ENCODE measurements around the gene SIGLEC1.

The SIGLEC1 gene

DNA sequence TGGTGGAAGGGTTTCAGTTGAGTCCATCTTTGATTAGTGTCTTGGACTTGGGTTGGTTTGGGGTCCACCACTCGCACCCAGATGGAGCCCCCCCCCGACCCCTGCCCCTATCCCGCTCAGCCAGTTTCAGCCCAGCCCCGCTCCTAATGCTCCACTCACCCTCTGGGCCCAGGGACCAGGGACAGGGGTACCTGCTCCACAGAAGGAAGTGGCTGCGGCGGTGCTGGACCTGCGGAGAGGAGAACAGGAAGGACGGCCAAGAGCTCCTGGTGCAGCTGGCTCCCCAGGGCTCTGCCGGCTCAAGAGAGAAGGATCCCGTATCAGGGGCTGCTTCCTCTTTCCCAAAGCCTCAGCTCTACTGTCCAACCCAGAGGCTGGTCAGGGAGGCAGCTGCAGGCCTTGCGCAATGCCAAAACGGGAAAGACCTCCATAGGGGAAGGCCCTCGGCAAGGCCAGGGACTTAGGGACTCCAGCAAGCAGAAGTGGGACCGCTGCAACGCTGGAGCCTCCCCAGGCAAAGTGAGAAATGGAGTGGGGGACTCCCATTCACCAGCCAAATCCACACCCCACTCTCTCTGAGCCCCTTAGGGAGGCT lies at the start of gene SIGLEC1:
Gene SIGLEC1 (minus strand): TSS at position 322 of the 595 bp plus-strand sequence. CDS start 5,472 bp downstream, outside the sequence.
- DNase-seq, result no peak

DNA sequence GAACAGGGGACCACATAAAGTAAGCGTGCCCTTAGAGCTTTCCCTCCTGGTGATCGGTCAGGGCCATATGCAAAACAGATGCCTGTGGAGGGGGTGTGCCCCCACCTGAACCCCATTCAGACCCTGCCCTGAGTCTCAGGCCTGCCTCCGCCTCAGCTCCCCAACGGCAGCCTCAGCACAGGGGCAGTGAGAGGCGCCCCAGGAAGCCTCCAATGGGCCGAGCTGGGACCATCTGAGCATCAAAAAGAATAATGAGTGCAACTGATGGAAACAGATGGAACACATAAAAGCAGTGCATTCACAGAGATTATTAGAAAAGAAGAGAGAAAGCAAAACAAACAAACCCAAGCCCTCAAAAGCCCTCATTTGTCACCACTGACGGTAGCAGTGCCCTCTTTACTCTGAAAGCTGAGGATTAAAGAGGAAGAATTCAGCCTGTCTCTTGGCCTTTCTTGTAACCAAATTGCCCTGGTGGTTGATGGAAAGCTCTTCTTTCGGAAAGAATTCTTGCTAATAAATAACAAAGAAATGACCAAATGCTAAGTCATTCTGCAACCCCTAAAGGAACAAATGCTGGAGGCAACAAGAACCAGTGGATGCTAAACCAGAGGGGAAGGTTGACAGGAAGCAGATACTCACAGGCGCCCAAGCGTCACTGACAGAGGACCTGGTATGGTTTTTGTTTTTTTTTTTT lies 48.4 kb upstream of the SIGLEC1 start:
- no peak for DNase-seq

DNA sequence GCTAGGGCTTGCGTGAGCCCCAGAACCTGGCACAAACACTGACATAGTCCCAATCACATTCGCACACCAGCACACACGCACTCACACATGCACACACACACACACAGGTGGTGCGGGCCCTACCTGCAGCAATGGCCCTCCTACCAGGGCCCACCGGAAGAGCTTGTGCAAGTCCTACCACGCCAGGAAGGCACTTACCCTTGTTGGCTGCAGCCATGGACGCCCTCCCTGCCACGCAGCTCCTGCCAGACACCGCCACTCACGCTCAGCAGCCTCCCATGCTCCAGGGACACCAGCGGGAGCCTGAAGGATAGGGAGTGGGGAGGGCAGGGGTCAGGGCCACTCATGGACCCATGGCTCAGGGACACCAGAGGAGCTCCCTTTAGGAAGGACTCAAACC lies 47.5 kb upstream of the SIGLEC1 start:
- no peak for DNase-seq

DNA sequence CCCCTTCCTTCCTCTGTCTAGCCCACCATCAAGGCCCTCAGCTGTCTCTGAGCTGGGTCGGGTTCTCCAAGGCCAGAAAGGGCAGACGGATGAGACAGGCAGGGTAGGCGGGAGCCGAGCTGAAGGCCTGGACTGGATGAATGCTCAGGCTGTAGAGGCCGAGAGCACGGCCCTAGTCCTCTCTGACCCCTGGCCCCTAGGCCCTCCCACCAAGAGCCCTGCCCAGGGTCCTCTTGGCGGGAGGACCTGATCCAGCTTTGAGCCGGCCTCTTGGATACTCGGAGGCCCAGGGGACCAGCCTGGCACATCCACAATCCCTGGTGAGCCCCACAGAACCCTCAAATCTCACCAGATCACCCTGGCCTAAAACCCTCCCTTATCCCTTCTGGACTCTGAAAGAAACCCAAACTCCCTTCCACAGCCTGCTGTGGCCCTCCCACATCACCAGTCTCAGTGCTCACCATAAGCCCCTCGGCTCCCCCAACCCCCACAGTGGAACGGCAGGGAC lies 47.0 kb upstream of the SIGLEC1 start:
- DNase-seq, result no peak

DNA sequence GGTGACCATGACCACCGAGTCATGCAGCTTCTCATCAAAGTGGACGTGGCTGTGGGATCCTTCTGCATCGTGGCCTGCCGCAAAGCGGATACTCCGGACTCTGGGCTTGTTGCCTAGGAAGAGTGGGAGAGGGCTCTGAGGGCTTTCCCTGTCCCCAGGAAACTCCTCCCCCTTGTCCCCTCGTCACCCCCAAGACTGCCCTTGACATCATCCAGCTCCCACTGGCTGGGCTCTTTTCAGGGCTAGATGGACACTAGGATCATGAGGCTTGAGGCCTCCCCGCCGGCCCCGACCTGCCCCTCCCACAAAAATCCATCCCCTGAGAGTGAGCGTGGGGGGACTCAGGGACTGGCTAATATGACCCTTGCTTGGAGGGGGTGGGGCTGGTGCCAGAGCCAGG lies 46.2 kb upstream of the SIGLEC1 start:
- DNase-seq, result no peak

DNA sequence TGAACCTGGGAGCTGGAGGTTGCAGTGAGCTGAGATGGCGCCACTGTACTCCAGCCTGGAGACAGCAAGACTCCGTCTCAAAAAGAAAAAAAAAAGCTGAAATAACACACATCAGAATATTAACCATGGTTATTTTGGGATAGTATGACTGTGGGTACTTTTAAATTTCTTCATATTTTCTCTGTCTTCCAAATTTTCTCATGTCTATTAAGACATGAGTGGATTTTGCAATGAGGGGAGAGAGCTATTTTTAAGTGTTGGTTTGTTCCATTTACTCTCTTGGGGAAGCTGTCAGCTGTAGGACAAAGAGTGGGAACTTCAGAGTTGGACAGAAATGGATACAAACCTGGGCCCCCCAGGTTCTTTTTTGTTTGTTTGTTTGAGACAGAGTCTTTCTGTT lies 44.9 kb upstream of the SIGLEC1 start:
- DNase-seq, result no peak

DNA sequence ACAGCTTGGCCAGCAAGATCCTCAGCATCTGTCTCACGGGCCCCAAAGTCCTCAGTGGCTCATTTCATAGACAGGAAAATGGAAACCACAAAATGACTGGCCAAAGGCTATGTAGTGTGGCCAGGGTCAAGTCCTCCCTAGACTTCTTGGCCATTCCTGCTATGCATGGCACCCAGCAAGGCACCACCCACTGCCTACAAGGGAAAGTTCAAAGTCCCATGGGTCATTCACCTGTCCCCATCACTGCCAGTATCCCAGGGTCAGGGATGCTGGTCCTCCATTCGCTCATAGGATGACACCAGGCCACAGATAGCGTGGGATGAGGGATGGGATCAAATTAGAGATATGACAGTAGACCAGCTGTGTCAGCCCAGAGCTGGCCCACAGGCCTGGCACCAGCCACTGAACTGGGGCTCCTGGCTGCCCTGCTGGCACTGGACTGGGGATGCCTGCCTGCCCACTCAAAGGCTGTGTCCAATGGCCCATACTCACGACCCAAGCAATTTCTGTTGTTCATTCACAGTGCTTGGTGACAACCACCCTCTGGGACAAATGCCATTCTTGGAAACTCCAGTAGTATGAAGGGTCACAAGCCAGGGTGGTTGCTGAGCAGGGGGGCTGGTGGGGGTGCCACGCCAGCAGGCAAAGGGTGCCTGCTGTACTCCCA lies 43.5 kb upstream of the SIGLEC1 start:
- DNase-seq, result no peak

DNA sequence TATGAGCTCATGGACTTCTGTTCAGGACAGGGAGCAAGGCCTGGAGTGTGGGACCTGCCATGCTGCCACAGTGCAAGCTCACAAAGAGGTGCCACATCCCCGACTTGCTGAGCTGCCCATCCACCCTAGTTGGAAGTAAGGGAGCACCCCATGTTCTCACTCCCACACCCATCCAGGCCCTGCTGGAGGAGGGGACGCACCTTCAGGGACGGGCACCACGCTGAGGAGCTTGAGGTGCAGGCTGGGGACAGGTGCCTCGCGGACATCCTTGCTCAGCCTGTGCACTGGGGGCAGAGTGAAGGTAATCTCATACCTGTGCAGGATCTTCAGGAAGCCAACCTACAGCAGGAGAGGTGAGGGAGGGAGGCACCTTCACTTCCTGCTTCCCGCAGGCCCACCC lies 42.9 kb upstream of the SIGLEC1 start:
- no peak for DNase-seq

DNA sequence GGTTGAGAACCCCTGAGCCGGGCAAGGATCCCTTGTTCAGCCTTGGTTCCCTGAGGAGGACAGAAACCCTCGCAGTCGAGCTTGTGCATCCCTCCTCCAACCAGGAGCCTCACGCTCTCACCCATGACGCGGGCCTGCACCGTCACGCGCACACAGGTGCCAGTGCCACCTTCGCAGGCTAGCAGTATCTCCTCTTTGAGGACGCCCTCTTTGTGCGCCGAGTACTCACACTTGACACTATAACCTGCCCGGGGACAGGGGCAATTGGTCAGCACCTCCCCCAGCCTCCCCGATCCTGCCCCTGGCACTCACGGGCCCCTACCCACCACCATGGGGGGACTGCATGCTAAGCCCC lies 41.9 kb upstream of the SIGLEC1 start:
- DNase-seq, result no peak

DNA sequence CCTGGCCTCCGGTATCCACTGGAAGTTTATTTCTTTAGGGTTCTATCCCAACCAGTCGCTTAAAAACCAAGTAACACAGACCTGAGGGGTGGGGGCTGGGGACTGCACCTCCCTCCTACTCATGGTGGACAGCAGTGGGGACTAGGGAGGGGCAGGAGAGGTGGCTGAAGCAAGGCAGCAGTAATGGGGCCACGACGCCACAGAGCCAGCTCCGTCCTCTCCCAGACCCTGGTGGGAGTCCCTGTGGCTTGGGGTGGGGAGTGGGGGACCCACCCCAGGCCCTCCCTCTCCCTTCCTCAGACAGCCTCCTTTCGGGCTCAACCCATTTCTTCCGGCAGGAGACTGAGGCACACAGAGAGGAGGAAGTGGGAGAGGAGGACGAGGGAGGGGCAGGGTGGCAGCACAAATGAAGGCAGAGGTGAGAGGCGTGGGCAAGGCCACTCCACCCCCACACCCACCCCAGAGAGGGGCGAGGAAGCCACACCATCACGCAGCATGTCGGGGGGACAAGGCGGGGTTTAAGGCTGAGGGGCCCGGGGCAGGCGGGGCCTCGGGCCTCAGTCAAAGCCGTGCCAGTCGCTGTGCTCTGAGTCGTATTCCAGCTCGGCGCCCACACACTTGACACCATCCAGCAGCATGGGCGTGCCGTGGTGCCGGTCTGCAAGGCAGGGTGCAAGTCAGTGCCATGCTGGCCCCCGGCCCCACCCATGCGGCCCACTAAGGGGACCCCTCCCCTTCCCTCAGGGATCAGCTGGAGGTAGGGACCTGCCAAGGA lies 41.3 kb upstream of the SIGLEC1 start:
- DNase-seq, result no peak

DNA sequence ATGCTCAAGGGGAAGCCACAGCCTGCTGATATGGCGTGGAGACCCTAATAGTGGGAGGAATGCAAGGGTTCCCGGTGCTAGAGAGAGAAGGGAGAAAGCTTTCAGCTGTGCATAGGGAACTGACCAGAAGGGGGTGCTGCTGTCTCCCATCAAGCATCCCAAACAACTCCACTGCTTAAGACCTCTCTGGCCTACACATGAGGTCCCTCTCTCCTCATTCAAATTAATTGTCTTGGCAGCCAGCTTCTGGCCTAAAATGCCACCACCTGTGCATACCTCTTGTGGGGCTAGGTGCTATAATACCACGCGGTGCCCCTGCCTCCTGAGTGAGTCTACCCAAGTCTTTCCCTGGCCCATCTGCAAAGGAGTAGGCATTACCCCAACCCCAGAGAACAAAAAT lies 40.7 kb upstream of the SIGLEC1 start:
- peak; percentile 35 for DNase-seq

DNA sequence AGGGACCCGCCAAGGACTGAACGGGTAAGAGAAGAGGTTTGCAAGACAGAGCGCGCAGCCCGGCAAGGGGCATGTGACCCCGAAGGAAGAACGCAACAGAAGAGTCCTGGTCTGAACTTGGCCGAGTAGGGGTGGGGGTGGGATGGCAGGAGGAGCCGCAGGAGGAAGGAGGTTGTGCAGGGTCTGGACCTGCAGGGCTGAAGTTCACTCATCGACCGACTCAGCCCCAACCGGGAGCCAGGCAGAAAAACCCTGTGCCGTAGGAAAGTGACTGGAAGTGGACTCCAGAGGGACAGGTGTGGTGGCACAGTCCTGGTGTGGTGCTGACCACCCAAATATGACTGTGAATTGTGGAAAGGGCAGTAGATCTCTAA lies 40.0 kb upstream of the SIGLEC1 start:
- DNase-seq, result no peak

DNA sequence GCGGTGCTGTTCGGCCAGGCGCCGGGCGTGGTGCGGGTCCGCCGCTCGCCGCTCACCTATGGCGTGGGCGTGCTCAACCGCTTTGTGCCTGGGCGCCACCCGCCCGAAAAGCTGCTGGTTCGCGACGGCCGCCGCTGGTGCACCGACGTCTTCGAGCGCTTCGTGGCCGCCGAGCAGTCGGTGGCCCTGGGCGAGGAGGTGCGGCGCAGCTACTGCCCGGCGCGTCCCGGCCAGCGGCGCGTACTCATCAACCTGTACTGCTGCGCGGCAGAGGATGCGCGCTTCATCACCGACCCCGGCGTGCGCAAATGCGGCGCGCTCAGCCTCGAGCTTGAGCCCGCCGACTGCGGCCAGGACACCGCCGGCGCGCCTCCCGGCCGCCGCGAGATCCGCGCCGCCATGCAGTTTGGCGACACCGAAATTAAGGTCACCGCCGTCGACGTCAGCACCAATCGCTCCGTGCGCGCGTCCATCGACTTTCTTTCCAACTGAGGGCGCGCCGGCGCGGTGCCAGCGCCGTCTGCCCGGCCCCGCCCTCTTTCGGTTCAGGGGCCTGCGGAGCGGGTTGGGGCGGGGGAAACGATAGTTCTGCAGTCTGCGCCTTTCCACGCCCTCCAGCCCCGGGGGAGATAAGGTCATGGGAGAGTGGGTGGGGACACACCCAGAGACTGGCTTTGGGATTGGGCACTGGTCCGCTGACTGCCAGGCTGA lies 39.4 kb upstream of the SIGLEC1 start:
- DNase-seq, result peak; percentile 52

DNA sequence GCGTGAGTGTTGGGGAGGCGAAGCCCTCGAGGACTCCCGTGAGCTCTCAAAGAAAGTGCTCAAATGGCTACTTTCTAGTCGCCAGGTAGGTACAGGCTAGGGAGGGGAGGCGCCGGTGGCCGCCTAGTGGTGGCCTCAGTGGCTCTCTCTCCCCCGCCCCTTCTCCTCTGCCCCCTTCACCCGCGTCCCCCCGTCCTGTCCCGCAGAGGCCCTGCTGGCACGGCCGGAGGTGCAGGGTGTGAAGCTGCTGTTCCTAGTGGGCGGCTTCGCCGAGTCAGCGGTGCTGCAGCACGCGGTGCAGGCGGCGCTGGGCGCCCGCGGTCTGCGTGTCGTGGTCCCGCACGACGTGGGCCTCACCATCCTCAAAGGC lies 38.9 kb upstream of the SIGLEC1 start:
- no peak for DNase-seq

DNA sequence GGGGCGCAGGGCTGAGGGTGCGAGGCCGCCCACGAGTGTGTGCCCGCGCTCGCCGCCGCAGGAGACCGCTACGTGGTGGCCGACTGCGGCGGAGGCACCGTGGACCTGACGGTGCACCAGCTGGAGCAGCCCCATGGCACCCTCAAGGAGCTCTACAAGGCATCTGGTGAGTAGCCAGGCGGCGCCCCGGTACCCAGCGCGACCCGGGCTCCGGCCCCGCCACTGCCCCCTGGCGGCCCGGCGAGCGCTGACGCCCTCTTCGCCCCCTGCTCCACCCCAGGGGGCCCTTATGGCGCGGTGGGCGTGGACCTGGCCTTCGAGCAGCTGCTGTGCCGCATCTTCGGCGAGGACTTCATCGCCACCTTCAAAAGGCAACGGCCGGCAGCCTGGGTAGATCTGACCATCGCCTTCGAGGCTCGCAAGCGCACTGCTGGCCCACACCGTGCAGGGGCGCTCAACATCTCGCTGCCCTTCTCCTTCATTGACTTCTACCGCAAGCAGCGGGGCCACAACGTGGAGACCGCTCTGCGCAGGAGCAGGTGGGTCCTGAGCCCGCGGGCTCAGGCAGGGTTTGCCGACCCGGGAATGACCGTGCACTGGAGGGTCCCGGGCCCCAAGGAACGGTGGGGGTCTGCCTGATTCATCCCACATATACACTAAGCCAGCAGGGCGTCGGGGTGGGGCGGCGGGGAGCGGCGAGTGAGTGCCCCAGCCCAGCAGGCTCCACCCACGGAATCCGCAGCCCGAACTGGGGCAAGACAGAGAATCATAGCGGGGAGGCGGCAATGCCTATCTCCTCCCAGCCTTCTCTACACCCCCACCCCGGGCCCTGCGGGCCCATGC lies 37.5 kb upstream of the SIGLEC1 start:
- no peak for DNase-seq

DNA sequence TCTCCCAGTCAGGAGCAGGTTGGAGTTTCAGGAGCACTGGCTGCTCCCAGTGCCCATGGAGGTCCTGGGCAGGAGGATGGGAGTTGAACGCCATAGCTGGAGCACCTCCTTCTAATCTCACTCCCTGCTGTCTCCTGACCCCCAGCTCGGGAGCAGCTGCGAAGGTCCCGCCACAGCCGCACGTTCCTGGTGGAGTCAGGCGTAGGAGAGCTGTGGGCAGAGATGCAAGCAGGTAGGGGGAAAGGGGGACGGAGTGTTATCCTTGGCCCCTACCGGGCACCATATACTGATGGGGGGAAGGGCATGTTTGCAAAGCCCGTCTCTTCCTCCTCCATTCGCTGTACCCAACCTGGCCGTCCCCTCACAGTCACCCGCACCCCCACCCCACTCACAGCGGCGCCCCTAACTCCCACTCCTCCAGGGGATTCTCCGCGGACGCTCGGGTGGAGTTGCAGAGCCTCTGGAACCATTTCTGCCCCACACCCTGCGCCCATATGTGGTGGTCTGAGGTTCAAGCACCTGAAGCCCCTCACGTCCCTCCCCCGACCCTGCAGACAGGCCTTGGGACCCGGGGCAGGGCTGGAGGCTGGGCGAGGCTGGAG lies 36.8 kb upstream of the SIGLEC1 start:
- DNase-seq, result no peak

DNA sequence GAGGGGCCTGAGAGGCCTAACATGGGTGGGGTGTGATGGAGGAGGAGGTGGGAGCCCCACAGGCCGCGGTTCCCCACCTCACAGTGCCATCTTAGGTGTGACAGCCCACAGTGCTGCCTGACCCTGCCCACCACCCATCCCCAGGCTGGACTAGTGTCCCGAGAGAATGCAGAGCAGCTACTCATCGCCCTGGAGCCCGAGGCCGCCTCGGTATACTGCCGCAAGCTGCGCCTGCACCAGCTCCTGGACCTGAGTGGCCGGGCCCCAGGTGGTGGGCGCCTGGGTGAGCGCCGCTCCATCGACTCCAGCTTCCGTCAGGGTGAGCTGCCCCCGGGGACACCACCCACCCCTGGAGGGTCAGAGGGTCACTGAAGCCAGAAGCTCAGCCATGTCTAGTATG lies 35.7 kb upstream of the SIGLEC1 start:
- DNase-seq, result no peak

DNA sequence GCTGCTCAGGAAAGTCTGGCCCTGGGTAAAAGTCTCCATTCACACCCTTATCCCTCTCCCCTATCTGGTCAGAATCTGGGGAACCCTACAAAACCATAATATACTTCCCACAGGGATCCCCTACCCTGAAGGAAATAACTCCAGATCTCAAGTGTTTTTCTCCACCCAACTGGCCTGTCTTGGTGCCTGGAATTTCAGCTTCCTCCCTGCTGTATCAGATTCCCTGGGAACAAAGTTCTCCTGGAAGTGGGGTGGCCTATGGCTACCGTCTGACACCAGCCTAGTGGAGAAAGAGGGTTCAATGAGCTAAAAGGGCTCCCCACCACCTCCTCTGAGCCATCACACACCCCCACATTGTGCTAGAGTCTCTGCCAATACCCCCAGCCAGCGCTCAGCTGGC lies 35.1 kb upstream of the SIGLEC1 start:
- no peak for DNase-seq

DNA sequence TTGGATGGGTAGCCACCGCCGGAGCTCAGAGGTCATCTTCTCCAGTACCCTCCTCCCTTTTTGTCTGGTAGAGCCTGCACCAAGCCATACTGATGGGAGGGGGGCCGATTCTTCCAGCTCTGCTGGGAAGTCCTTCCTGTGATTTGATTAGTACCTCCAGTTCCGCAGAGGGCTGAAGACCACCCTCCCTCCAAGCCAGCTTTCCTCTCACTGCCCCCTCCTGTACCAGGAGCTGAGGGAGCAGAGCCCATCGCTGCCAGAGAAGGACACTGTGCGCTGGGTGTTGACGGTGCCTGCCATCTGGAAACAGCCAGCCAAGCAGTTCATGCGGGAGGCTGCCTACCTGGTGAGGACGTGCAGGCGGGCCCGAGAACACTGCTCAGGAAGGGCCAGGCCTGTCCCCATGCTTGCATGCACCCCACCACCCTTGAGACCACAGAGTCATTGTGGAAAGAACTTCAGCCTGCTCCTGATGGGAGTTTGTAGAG lies 33.3 kb upstream of the SIGLEC1 start:
- DNase-seq, result no peak

DNA sequence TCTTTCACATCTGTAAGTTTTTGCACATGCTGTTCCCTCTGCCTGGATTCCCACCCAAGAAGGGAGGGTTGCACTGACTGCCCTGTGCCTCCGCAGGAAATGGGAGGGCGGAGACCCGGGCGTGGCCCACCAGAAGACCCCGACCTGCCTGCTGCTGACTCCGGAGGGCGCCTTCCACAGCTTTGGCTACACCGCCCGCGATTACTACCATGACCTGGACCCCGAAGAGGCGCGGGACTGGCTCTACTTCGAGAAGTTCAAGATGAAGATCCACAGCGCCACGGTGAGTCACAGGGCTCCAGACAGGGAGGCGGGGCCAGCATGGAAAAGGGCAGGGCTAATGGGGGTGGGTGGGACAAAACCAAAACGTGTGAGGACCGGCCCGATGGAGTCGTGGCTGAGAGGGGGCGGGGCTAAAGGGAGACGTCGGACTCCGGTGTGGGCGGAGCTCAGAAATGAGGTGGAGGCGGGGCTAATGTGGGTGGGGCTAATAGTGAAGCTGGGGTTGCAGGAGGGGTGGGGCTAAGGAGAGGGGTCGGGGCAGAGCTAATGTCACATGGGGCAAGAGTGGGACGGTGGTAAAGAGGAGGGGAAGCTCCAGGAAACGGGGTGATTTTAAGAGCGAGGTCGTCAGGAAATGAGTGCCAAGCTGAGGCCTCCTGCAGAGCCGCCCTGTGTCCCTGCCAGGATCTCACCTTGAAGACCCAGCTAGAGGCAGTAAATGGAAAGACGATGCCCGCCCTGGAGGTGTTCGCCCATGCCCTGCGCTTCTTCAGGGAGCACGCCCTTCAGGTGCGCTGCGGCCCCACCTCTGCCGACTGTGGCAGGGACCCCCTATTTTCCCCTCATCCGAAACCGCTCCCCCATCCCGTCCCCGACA lies 32.6 kb upstream of the SIGLEC1 start:
- DNase-seq, result peak; percentile 54

Data from activated effector memory CD4-positive, alpha-beta T cell treated with Interleukin-2 at 50 U/mL for 16 hours (primary cell).